Measurements from ENCODE around the gene ZFP92.

Gene ZFP92

DNA sequence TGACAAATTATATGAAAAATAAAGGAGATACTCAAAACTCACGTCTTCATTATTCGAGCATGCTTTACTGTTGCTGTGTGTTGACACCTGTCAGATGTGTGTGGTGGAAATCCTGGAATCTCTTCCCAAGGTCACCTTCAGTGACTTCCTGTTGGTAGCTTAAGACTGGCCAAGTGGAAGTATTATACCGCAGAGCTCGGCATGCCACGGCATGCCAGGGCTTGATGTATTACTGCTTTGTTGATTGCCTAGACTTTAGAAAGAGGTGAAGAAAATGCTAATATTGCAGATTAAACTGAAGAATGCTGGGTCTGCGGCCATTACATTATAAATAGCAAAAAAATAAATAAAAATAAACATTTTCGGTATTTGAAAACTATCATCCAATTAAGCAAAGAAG, 30.0 kb downstream of the ZFP92 start:
- DNase-seq: no peak

DNA sequence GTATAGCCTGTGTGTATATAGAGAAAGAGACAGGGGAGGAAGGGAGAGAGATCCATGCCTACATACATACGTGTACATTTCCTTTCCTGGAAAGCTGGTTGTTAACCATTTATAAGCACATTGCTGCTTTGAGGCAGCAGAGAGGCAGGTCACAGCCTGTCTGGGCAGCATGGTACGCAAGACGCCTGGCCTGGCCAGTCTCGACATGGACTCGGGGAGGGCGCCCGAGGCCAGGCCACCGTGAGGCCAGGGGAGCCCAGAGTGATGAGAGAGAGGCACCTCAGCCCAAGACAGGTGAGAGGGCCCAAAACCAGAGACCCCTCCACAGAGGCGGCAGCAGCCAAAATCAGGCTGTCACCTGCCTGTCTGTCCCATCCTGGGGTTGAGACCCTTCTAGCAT, 30.7 kb downstream of the ZFP92 start:
- no peak for DNase-seq

DNA sequence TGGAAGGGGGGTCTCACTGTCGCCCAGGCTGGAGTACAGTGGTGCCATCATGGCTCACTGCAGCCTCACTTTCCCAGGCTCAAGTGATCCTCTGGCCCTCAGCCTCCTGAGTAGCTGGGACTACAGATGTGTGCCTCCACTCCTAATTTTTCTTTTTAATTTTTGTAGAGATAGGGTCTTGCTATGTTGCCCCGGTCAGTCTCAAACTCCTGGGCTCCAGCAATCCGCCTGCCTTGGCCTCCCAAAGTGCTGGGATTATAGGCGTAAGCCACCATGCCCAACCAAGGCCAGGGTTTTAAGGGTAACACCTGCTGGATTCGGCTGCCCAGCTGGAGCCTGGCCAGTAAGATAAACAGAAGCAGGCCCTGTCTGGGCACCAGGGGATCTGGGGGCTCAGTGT, 31.2 kb downstream of the ZFP92 start:
- no peak for DNase-seq

DNA sequence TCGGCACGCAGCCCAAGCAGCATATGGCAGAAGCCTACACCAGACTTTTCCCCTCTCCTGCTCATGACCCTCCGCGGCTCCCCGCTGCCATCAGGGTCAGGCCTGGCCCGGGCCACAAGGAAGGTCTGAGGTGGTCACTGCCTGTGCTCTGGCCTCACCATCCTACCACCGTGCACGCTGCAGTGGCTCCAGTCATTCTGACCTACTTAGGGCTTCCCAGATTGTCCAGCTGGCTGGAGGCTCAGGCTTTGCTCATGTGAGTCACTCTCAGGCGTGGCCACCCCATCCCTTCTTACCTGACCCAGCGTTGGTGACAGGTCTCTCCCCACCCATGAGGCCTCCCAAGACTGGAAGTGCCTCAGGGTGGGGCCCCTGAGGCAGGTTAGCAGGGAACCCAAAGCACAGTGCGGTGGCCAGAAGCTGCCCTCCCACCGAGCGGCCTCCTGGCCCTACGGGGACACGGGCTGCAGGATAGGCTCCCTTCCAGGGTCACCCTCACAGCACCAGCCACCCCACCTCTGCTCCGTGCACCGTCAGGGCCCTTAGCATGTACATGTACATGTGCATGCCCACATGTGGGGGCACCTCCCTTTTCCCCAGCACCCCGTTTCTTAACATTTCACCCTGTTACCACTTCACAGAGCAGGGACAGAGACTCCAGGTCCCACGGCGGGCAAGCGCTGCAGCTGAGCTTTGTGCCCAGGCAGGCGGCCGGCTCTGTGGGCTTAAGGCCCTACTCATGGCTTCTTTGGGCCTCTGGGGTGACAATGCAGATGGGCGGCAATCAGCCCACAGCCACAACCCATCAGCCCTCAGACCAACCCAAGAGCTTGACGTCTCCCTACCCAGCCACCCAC, 32.4 kb downstream of the ZFP92 start:
- DNase-seq: no peak

DNA sequence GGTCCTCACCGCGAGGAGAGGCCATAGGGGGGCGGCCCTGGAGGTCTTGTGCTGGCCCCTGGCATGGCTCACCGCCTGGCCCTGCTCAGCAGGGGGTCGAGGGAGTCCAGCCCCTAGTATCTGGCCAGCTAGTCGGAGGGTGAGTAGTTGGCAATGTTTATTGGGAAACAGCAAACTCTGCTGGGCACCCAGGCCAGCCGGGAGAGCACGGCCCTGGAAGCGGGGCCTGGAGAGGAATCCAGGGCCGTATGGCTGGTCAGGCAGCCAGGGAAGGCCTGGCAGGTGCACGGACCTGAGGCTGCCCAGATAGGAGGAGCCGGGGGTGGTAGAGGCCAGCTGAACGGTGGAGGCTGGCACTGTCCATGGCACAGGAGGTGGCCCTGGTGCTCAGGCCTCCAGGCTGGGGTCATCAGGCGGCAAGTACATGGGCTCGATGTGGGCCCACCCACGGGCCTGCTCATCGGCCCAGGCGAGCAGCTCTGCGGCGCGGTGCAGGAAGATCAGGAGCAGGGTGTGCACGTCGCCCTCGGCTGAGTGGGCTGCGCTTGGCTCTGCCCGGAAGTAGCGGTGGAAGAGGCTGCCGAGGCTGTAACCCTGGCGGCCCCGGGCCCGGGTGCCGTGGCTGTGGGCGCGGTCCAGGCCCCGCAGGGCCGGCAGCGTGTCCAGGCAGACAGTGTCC, 33.2 kb downstream of the ZFP92 start:
- DNase-seq: no peak

DNA sequence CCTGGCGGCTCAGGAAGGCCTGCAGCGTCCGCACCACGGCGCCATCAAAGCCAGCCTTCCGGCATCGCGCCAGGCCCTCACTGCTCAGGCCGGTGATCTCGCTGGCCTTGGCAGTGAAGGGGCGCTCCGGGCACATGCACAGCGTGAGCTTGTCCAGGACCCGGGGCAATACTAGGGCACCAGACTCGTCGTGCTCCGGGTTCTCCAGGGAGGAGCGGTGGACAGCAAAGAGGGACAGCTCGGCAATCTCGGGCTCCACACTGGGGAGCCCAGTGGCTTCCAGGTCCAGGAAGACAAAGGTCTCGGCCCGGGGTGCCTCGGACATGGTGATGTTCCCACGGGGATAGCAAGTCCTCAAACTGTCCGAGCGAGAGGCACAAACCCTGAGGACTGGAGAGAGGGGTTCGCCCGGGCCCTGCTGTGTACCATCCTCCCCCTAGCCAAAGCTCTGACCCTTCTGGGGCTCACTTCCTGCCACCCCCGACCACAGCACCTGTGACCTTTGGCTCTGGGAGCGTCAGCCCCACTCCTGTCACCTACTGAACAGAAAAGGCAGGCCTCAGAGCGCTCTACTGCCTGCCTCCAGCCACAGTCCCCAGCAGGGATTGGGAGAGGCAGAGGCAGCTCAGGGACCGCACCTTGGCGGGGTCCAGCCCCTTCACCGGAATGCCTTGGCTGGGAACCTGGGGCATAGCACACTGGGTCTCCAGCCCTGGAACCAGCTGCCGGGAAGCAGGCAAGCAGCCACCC, 34.0 kb downstream of the ZFP92 start:
- no peak for DNase-seq

DNA sequence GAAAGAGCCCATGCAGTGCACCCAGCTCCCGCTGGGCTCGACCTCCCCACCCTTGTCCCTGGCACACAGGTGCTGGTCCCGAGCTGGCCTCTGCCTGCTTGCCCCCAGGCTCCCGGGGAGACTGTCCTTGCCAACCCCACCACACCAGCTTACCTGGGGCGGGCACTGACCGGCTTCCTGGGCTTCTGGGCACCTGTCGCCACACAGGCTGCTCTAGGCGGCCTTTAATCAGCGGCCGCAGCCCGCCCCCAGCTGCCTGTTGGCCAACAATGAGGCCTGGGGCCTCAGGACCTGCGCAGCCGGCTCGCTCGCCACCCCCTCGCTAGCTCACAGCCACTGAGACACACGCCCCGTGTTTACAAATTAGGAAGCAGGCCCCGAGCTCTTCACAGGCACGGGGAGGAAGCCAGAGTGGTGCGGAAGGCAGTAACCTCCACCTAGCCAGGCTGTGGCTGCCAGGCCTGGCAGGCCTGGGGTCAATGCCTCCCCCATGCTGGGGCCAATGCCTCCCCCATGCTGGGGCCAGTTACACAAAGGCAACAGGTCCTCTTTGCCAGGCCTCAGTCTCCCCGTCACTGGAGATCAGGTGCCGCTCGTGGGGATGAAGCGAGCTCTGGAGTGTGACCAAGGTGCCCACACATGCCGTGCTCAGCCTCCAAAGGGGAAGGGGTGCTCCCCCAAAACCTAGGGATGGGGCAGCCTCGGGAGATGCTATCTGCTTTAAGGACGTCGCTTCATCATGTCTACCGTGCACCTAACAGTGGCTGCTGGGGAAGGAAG, 34.8 kb downstream of the ZFP92 start, which contains the start of gene TREX2:
Gene TREX2 (minus strand): TSS at position 201 of the 780 bp plus-strand sequence. CDS start 626 bp downstream, outside the sequence.
- DNase-seq: no peak

DNA sequence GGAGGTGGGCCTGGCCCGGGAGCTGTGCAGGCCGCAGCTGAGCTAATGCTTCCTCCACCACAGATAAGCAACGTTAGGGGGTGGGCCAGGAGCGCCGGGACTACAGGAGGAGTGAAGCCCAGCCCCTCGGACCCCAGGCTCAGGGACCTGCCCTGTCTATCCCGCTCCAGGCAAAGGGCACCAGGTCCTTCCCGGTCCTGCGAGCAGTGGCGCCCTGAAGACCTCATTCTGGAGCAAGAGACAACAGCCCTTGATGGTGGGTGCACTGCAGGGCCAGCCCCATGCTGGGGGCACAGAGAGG, 35.3 kb downstream of the ZFP92 start:
- DNase-seq: no peak

DNA sequence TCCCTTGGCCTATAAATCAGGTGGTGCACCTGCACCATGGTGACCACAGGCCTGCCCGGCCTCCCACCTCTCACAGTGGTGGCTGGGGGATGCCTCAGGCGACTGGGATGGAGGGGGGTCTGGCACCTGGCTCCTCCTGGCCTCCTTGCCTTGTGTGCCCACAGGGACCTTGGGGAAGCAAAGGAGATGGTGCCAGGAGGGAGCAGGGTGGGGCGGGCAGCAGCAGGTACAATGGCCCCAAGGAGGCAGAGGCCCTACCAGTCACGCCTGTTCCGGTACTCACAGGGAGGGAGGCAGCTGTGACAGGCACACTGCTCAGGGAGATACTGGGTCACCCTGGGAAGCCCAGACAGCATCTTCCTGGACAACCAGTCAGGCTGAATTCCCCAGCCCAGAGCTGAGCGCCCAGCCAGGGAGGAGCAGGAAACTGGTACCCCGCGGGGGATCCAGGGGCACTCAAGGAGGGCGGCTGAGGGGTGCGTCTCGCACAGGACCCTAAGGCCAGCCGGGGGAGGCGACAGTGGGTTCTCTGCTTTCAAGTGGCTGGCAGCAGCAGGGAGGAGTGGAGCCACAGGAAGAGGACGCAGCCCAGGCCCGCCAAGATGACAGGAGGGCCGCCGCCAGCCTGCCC, 35.8 kb downstream of the ZFP92 start:
- DNase-seq: no peak

DNA sequence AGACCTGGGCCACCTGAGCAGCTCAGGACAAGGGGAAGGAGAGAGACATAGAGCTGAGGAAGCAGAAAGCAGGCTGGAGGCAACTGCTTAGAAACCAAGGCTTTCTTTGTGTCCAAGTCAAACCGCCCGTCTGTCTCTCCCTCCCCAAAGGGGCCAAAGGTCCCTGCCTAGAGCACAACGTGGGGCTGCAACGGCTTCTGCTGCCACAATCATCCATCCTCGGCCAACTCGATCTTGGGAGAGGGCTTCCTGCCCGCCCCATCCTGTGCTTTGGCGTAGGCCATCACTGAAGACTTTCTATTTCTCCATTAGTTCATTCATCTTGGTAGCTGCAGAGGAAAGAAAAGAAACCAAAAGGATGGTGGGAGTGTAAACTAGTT, 36.3 kb downstream of the ZFP92 start:
- DNase-seq: no peak

DNA sequence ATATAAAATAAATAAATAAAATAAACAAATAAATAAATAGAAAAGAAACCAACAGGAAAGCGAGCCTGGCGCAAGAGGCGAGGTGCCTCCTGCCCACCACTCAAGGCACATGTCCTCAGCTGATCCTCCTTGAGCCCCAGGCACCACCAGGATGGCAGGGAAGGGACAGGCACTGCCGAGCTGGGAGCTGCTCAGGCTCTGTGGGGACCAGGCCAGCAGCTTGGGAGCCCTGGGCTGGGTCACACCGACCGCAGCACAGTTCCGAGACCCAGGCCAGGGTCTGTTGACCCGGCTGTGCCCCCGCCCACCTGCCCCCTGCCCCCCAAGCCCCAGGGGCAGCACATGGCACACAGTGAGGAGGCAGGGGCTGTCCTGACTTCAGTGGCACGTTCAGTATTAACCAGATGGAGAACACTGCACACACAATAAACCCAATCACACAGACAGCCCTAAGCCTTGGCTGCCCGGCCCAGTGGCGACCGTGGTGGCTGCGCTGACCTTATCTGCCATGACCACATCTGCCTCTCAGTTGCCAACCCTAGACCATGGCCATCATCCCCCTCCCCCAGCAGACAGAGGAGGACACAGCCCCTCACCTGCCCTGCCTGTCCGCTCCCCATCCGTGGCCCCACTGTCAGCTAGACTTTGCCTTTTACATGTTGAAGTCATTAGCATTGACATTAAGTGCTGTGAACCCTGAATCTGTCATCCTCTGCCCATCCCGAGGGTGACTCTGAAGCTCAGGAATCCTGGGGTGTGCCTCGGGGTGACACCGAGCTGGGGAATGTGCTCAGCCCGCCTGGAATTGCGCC, 37.5 kb downstream of the ZFP92 start:
- DNase-seq: no peak

DNA sequence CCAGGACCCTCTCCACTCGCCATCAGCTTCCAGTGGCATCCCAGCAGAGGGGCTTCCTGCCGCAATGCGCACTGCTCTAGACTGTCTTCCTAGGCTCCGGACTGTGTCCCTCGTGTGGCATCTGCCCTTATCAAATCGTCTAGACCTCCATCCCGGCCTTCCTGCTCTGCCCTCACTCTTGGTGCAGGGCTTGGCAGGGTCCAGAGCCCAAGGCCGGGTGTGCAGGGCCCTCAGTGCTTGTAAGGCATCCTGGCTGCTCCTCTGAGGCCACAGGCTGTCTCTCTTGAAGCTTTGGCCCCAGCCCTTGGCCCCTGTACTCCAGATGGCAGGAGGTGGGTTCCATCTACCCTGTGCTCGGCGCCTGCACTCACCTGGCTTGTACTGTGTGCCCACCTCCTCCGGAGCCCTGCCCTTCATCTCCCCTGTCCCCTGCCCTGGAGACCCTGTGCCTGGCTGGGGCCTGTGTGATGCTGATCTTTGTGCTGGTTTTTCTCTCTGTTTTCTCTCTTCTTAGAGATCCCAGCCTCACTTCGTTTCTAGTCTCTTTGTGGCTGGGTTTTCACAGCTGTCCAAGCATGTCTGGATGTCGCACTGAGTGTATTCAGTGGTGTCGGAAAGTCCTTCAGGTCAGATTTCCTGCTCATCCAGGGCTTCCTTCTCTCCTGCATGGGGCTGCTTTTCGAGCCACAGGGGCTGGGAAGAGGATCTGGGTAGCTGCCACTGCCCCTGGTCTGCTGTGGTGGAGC, 38.3 kb downstream of the ZFP92 start:
- no peak for DNase-seq

DNA sequence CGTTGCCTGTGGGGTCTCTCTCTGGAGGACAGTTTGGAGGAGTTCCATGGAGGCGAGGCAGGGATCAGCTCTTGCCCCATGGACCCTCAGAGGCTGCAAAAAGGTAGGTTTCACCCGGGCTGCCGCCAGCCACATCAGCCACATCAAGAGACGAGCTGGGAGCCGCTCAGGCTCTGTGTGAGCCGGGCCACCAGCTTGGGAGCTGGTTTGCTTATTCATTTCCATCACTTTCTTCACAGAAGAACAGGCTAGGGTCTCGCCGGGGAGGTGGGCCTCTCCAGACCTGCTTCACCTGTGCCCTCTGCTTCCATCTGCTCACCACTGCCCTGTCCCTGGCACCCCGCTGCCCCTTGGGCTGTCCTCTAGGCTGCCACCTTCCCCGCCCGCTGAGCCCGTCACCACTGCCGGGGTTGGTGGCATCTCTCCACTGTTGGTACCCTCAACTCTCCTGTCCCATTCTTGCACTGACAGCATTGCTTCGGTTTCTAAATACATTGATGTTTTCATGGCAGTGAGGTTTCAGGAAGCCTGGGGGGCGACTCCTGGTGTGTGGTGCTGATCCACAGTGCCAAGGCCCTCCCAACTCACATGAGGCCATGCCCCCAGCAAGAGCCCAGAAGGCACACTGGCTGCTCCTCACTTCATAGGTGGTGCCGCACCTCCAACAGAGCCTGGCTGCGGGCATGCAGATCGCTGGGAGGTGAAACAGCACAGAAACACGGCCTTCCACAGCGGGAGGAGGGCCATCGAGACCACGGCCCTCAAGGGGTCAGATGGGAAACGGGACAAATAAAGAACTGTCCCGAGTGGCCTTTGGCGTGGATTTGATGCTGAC, 39.1 kb downstream of the ZFP92 start:
- no peak for DNase-seq

DNA sequence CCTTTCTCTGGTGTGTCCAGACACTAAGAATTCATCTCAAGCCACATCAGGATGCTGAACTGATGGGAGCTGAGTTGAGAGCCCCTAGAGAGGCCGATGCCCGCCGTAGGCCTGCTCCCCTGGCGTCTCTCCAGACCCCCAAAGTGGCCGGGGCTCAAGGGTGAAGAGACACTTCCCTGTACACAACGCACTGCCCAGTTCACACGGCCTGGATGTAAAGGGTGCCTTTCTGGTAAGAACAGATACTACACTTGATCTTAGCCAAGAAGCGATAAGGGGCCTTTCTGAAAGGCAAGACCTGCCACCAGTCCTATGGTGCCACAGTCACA, 39.6 kb downstream of the ZFP92 start:
- DNase-seq: no peak

DNA sequence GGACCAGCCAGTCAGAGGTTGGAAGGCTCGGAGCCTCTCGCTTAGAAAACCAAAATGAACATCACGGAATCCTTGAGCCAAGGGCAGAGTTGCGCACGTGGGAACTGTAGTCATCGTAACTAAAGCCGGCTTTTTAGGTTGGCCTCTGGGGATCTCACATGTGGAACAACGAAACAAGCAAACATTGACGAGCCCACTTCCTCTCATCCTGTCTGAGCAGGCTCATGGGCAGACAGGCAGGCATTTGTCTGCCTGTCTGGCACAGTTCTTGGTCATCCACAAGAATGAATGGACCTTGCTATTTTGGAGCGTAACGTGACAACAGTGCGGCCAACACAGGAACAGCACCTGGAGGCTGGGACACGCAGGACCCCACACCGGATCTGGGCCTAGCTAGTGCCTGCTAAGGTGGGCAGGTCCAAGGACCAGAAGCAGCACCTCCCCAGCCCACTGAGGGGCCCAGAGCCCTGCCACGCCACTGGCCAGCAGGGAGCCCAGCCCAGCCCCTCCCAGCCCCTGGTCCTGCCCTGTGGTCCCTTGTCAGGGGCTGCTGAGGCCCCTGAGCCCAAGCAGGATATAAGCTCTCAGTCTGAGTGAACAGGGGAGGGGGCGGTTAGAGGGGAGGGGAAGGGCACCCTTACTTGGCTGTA, 43.8 kb downstream of the ZFP92 start:
- no peak for DNase-seq

DNA sequence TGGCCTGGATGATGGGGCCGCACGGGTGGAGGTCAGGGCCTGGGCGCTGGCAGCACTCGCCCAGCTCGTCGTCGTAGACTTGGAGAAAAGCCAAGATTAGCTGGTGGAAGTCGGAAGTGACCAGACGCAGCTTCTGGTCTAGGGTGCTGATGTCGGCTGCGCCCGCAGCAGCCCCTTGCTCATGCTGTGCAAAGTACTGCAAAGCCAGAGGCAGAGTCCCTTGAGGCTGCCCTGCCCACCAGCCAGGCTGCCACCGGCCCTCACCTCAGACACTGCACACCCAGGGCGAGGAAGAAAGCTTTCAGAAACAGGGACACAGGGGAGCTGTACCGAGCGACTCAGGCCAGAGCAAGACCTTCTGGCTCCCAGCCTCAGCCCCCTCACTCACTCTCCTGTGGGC, 44.3 kb downstream of the ZFP92 start:
- DNase-seq: no peak

DNA sequence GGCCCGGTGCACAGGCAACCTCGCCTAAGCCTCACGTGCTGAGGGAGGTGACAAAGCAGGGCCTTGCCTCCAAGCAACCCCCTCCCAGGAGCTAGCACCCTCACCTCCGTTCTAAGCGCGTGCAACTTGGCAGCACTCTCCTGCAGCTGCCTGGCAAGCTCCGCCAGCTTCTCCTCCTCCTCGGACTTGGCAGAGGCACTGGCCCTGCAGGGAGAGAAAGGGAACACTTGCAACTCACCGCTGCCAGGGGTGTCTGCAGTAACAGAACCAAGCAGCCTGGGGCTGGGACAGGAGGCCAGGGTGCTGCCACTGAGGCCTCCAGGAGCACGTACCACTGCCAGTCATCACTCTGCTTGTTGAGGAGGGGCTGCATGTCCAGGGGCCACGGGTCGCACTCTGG, 44.9 kb downstream of the ZFP92 start:
- no peak for DNase-seq

DNA sequence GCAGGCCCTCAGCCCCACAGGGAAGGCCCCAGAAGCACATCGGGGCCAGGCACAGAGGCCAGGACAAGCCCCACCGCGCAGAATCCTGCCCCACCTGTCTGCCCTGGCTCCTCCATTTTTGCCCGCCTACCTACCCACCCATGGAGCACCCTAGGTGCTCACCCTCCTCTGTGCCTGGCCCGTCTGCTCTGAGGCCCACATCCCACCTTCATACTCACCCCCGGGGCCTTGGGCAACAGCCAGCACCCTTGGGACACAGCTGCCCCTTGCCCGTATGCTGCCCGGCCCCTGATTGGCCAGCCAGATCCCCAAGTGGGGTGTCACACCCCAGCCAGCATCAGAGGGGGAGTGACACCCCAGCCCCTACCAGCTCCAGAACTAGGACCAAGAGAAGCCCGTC, 45.4 kb downstream of the ZFP92 start:
- no peak for DNase-seq

DNA sequence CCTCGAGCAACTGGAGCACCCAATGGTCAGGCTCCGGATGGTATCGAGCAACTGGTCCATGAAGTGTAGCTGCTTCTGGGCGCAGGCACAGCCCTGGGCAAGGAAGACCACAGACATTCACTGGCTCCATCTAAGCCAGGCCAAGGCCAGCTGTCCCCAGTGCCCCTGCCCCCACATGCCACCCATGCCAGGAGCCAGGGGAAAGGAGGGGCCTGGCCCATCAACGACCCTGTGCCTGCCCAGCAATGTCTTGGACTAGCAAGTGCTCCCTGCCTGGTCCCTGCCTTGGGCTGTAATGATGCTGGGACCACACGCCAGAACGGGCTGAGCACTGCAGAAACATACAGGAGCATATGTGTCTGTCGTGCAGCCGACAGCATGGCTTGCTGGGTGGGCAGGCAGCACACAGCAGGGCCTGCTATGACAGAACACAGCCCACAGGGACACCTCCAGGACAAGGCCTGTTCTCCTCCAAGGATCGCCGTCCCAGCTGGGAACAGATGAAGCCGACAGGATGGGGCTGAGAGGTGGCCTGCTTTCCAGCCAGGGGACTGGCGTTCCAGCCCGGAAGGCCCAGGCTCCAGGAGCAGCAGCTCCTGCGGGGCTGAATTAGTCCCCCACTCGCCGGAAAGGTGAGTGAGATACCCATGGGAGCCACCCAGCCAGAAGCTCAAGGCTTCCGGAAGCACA, 46.0 kb downstream of the ZFP92 start:
- no peak for DNase-seq
